Endodermal cell (in vitro differentiated cells): Measurements from ENCODE around the gene ANKS1B. TPM values are rescaled to one million over a fixed set of nuclear protein-coding genes. Genes with fewer than 3 reads are reported as not detected.

ENCODE experiments used
- DNase-seq: peaks from one replicate; pipeline ENCODE4 v3.0.0-alpha.2; 2017
- H3K27ac ChIP-seq: 2 replicates; pipeline ENCODE4 v1.5.1; 2013; ENCODE audit warnings: mild to moderate bottlenecking, low read depth, low read length, moderate library complexity
- H3K27me3 ChIP-seq: 2 replicates; pipeline ENCODE4 v1.6.1; 2013; ENCODE audit warnings: mild to moderate bottlenecking, low read length, moderate library complexity; ENCODE audit not compliant: insufficient read depth, control insufficient read depth, poor library complexity, severe bottlenecking
- H3K36me3 ChIP-seq: 2 replicates; pipeline ENCODE4 v1.7.0; 2013; ENCODE audit warnings: mild to moderate bottlenecking, low read length, moderate library complexity; ENCODE audit not compliant: control insufficient read depth, insufficient read depth
- H3K4me1 ChIP-seq: one replicate; pipeline ENCODE4 v1.7.0; 2013; ENCODE audit warnings: low read length; ENCODE audit not compliant: control insufficient read depth, insufficient read depth
- H3K4me3 ChIP-seq: 2 replicates; pipeline ENCODE4 v1.5.1; 2013; ENCODE audit warnings: mild to moderate bottlenecking, low read length, moderate library complexity
- H3K9ac ChIP-seq: 2 replicates; pipeline ENCODE4 v1.6.1; 2013; ENCODE audit warnings: mild to moderate bottlenecking, low read length, moderate library complexity; ENCODE audit not compliant: poor library complexity, severe bottlenecking; ENCODE audit errors: extremely low read depth
- H3K9me3 ChIP-seq: 2 replicates; pipeline ENCODE4 v1.6.1; 2013; ENCODE audit warnings: mild to moderate bottlenecking, low read length, moderate library complexity; ENCODE audit not compliant: control insufficient read depth
- H3K27ac Mint-ChIP-seq: 2 replicates; pipeline ENCODE4 v1.8.0; 2020; ENCODE audit warnings: mixed read lengths
- H3K27me3 Mint-ChIP-seq: 2 replicates; pipeline ENCODE4 v1.8.0; 2021; ENCODE audit warnings: mild to moderate bottlenecking, mixed read lengths; ENCODE audit not compliant: insufficient read depth
- H3K36me3 Mint-ChIP-seq: 2 replicates; pipeline ENCODE4 v1.8.0; 2020; ENCODE audit warnings: low read depth, mixed read lengths
- H3K4me1 Mint-ChIP-seq: 2 replicates; pipeline ENCODE4 v1.8.0; 2020; ENCODE audit warnings: mixed read lengths
- H3K4me3 Mint-ChIP-seq: 2 replicates; pipeline ENCODE4 v1.8.0; 2020; ENCODE audit warnings: mild to moderate bottlenecking, moderate library complexity, mixed read lengths
- H3K9me3 Mint-ChIP-seq: 2 replicates; pipeline ENCODE4 v1.8.0; 2020; ENCODE audit warnings: mild to moderate bottlenecking, mixed read lengths
- WGBS, 2 experiments: methylation state at CpG; one replicate each; pipeline versions ENCODE4 v1.1.5 to v1.1.7; 2013; ENCODE audit warnings: missing lambda C conversion rate in 2 of 2, mixed read lengths in 1 of 2; ENCODE audit not compliant: insufficient coverage in 1 of 2, insufficient read length in 1 of 2; 5-methylcytosine and 5-hydroxymethylcytosine counted together
- total RNA-seq, 2 donors: library from RNA; stranded (reverse); fragmentation: NEBNext Ultra II Directional in 1 of 2; extraction: Animal tissue kit (Norgen Biotek cat#: 25700) in 1 of 2; gene quantifications; 2 replicates in 1 of 2; 3 replicates in 1 of 2; pipeline ENCODE4 v1.2.1, GENCODE V29; 2021
- TF ChIP-seq, protein P1 (sequence below): fragments of 200-600 bp; sonication (generic); conservative IDR thresholded peaks from 2 replicates; pipeline ENCODE4 v1.5.0; 2021; ENCODE audit warnings: antibody characterized with exemption, mild to moderate bottlenecking

ANKS1B gene
- total RNA-seq, 2 donors from 2014 or later: 28.5 to 65.8 TPM

DNA sequence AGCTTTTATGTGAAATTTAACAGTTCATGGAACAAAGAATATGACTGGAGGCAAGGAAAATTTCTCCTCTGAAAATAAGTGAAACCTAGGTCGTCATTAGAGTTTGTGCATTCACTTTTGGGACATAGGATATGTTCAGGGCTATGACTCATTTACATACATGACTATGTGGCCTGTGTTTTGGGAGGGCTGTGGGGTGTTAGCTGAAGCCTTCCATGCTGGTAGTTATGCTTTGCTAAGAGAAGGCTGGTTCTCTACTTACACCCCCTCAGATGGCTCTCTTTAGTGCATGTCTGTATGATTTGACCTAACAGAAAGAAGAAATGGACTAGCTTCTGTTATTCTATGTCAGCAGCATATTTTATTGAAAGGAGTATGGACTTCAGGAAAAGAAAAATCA lies 753.7 kb downstream of the ANKS1B start:
- Mint-ChIP-seq H3K36me3 (no peaks in the 10 kb centered on the region), H3K4me1 (peaks cover 9% of the 10 kb centered on the region), H3K27ac (no peak overlapping the region), H3K27me3 (no peaks in the 10 kb centered on the region), H3K4me3 (no peak overlapping the region), H3K9me3 (peaks cover under 1% of the 10 kb centered on the region)
- H3K27me3 ChIP-seq: no peaks in the 10 kb centered on the region
- peaks cover 3% of the 10 kb centered on the region for H3K4me1 ChIP-seq
- DNase-seq: no peak
- H3K9me3 ChIP-seq: peaks cover 3% of the 10 kb centered on the region
- H3K9ac ChIP-seq: no peak overlapping the region
- no peak overlapping the region for H3K27ac ChIP-seq
- no peak overlapping the region for H3K4me3 ChIP-seq
- TF ChIP-seq, protein P1, sequence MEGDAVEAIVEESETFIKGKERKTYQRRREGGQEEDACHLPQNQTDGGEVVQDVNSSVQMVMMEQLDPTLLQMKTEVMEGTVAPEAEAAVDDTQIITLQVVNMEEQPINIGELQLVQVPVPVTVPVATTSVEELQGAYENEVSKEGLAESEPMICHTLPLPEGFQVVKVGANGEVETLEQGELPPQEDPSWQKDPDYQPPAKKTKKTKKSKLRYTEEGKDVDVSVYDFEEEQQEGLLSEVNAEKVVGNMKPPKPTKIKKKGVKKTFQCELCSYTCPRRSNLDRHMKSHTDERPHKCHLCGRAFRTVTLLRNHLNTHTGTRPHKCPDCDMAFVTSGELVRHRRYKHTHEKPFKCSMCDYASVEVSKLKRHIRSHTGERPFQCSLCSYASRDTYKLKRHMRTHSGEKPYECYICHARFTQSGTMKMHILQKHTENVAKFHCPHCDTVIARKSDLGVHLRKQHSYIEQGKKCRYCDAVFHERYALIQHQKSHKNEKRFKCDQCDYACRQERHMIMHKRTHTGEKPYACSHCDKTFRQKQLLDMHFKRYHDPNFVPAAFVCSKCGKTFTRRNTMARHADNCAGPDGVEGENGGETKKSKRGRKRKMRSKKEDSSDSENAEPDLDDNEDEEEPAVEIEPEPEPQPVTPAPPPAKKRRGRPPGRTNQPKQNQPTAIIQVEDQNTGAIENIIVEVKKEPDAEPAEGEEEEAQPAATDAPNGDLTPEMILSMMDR: no peak
- H3K36me3 ChIP-seq: no peaks in the 10 kb centered on the region
- WGBS, 2 experiments: 83% methylated on average over 1 of the region's 1 CpG; no CpG with 5 or more reads in 1 of the 2 experiments

DNA sequence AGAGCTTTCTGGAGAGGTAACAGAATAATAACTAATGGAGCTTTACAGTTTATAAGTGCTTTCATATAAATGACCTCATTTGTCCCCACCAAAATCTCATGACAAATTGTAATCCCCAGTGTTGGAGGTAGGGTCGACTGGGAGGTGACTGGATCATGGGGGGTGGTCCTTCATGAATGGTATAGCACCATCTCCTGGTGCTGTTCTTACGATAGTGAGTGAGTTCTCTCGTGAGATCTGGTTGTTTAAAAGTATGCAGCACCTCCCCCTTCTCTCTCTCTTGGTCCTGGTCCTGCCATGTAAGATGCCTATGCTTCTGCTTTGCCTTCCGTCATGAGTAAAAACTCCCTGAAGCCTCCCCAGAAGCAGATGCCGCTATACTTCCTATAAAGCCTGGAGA lies 760.5 kb downstream of the ANKS1B start:
- no peak overlapping the region for H3K4me3 Mint-ChIP-seq
- H3K4me1 ChIP-seq: no peaks in the 10 kb centered on the region
- no peak overlapping the region for H3K9ac ChIP-seq
- H3K4me3 ChIP-seq: no peak overlapping the region
- H3K27me3 Mint-ChIP-seq: no peaks in the 10 kb centered on the region
- no peak for DNase-seq
- WGBS, 2 experiments: 85 to 87% methylated on average over 3 to 5 of the region's 5 CpGs
- H3K27ac ChIP-seq: no peak overlapping the region
- H3K27ac Mint-ChIP-seq: no peak overlapping the region
- peaks cover 2% of the 10 kb centered on the region for H3K9me3 Mint-ChIP-seq
- no peaks in the 10 kb centered on the region for H3K27me3 ChIP-seq
- TF ChIP-seq, protein P1: peak; percentile 14
- no peaks in the 10 kb centered on the region for H3K36me3 ChIP-seq
- no peaks in the 10 kb centered on the region for H3K36me3 Mint-ChIP-seq
- no peaks in the 10 kb centered on the region for H3K9me3 ChIP-seq
- H3K4me1 Mint-ChIP-seq: no peaks in the 10 kb centered on the region

DNA sequence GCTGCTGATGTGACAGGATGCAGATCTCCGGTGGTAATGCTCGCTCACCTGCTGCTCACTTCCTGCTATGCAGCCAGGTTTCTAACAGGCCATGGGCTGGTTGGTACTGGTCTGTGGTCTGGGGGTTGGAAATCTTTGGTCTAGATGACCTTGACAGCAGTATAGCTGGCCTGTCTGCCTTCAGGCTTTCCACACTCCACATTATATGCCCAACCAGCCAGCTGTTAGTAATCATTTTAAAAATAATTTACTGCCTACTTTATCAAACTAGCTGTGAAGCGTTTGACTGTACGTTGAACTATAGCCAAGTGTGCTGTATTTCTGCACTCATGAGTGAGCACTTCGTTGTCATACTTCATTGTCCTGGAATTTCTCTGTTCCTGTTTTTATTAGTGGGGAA lies 761.2 kb downstream of the ANKS1B start:
- Mint-ChIP-seq H3K36me3 (no peaks in the 10 kb centered on the region), H3K4me3 (no peak overlapping the region), H3K27ac (no peak overlapping the region), H3K9me3 (peaks cover 2% of the 10 kb centered on the region), H3K4me1 (no peaks in the 10 kb centered on the region), H3K27me3 (no peaks in the 10 kb centered on the region)
- no peak overlapping the region for H3K4me3 ChIP-seq
- H3K9me3 ChIP-seq: no peaks in the 10 kb centered on the region
- no peaks in the 10 kb centered on the region for H3K27me3 ChIP-seq
- no peak overlapping the region for H3K27ac ChIP-seq
- no peak overlapping the region for H3K9ac ChIP-seq
- no peaks in the 10 kb centered on the region for H3K36me3 ChIP-seq
- no peaks in the 10 kb centered on the region for H3K4me1 ChIP-seq
- WGBS, 2 experiments: 89 to 94% methylated on average over 5 of the region's 5 CpGs
- DNase-seq: no peak
- TF ChIP-seq, protein P1: no peak
